Measurements from ENCODE around the gene EME1. TPM values are rescaled to one million over a fixed set of nuclear protein-coding genes. Genes with fewer than 3 reads are reported as not detected.

Gene EME1
- total and polyA plus RNA-seq, 2 of the 13 experiments (the other 11 are each of a cell fraction or from before 2014, with no cell fraction given), result 20.7 to 24.6 TPM

GRCh38 chr17:50344731-50345365, 28.2 kb upstream of the EME1 start (continued):
- TF ChIP-seq ZBTB4 (CRISPR knock-in tag; IDR thresholded peaks at IDR 0.05; ENCODE audit: borderline replicate concordance) (0 out of 2 replicates have a peak, but pooled peaks have one; percentile 68), MTA3 (CRISPR knock-in tag; IDR thresholded peaks at IDR 0.05) (no peak), ZNF350 (CRISPR knock-in tag; IDR thresholded peaks at IDR 0.05; ENCODE audit: borderline replicate concordance, low read depth) (0 out of 2 replicates have a peak, but pooled peaks have one; percentile 31), GMEB2 (CRISPR knock-in tag; IDR thresholded peaks at IDR 0.05; ENCODE audit: low read depth) (no peak), HDAC1 (CRISPR knock-in tag; IDR thresholded peaks at IDR 0.05) (no peak; the same call in 1 of the 2 replicates), PITX1 (CRISPR knock-in tag; IDR thresholded peaks at IDR 0.05) (0 out of 2 replicates have a peak, but pooled peaks have one; percentile 0), ZMAT5 (CRISPR knock-in tag; IDR thresholded peaks at IDR 0.05; ENCODE audit: borderline replicate concordance, low read depth) (no peak), MAF1 (CRISPR knock-in tag; IDR thresholded peaks at IDR 0.05; ENCODE audit: borderline replicate concordance) (no peak), NKX3-1 (CRISPR knock-in tag; IDR thresholded peaks at IDR 0.05) (no peak), ZNF614 (CRISPR knock-in tag; IDR thresholded peaks at IDR 0.05; ENCODE audit: borderline replicate concordance) (no peak)
- TF ChIP-seq, protein P1, sequence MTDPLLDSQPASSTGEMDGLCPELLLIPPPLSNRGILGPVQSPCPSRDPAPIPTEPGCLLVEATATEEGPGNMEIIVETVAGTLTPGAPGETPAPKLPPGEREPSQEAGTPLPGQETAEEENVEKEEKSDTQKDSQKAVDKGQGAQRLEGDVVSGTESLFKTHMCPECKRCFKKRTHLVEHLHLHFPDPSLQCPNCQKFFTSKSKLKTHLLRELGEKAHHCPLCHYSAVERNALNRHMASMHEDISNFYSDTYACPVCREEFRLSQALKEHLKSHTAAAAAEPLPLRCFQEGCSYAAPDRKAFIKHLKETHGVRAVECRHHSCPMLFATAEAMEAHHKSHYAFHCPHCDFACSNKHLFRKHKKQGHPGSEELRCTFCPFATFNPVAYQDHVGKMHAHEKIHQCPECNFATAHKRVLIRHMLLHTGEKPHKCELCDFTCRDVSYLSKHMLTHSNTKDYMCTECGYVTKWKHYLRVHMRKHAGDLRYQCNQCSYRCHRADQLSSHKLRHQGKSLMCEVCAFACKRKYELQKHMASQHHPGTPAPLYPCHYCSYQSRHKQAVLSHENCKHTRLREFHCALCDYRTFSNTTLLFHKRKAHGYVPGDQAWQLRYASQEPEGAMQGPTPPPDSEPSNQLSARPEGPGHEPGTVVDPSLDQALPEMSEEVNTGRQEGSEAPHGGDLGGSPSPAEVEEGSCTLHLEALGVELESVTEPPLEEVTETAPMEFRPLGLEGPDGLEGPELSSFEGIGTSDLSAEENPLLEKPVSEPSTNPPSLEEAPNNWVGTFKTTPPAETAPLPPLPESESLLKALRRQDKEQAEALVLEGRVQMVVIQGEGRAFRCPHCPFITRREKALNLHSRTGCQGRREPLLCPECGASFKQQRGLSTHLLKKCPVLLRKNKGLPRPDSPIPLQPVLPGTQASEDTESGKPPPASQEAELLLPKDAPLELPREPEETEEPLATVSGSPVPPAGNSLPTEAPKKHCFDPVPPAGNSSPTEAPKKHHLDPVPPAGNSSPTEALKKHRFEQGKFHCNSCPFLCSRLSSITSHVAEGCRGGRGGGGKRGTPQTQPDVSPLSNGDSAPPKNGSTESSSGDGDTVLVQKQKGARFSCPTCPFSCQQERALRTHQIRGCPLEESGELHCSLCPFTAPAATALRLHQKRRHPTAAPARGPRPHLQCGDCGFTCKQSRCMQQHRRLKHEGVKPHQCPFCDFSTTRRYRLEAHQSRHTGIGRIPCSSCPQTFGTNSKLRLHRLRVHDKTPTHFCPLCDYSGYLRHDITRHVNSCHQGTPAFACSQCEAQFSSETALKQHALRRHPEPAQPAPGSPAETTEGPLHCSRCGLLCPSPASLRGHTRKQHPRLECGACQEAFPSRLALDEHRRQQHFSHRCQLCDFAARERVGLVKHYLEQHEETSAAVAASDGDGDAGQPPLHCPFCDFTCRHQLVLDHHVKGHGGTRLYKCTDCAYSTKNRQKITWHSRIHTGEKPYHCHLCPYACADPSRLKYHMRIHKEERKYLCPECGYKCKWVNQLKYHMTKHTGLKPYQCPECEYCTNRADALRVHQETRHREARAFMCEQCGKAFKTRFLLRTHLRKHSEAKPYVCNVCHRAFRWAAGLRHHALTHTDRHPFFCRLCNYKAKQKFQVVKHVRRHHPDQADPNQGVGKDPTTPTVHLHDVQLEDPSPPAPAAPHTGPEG (CRISPR knock-in tag; IDR thresholded peaks at IDR 0.05), result no peak
- TF ChIP-seq, protein P2, sequence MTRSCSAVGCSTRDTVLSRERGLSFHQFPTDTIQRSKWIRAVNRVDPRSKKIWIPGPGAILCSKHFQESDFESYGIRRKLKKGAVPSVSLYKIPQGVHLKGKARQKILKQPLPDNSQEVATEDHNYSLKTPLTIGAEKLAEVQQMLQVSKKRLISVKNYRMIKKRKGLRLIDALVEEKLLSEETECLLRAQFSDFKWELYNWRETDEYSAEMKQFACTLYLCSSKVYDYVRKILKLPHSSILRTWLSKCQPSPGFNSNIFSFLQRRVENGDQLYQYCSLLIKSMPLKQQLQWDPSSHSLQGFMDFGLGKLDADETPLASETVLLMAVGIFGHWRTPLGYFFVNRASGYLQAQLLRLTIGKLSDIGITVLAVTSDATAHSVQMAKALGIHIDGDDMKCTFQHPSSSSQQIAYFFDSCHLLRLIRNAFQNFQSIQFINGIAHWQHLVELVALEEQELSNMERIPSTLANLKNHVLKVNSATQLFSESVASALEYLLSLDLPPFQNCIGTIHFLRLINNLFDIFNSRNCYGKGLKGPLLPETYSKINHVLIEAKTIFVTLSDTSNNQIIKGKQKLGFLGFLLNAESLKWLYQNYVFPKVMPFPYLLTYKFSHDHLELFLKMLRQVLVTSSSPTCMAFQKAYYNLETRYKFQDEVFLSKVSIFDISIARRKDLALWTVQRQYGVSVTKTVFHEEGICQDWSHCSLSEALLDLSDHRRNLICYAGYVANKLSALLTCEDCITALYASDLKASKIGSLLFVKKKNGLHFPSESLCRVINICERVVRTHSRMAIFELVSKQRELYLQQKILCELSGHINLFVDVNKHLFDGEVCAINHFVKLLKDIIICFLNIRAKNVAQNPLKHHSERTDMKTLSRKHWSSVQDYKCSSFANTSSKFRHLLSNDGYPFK (CRISPR knock-in tag; IDR thresholded peaks at IDR 0.05; ENCODE audit: borderline replicate concordance), result 0 out of 2 replicates have a peak, but pooled peaks have one; percentile 35
